ENCODE measurements around the gene IGF1. TPM values are rescaled to one million over a fixed set of nuclear protein-coding genes. Genes with fewer than 3 reads are reported as not detected.

The IGF1 gene
- total RNA-seq, 1 experiment from 2014 or later: 0.42 TPM

GRCh38 chr12:102463659-102464249, 16.6 kb downstream of the IGF1 start:
- intact Hi-C loops (cut with micrococcal nuclease): no loop called here
- ATAC-seq (no peak), DNase-seq (ENCODE audit: low read depth, low spot score) (no peak)
- ChIA-PET POLR2A (no interaction called here), CTCF (no interaction called here), RAD21 (ENCODE audit: low non-redundant PET in 1 of 2, low total read pairs in 2 of 2, uncharacterized antibody in 2 of 2, unreplicated experiment in 2 of 2) (no interaction called here)
- no peak for TF ChIP-seq POLR2A (IDR thresholded peaks at IDR 0.05; ENCODE audit: borderline replicate concordance, extremely low read depth, insufficient read depth, insufficient read length)
- no peak for TF ChIP-seq SRF (IDR thresholded peaks at IDR 0.05; ENCODE audit: low read depth)
- TF ChIP-seq SP1 (IDR thresholded peaks at IDR 0.05; ENCODE audit: low read depth): no peak
- TF ChIP-seq FOSL1 (IDR thresholded peaks at IDR 0.05; ENCODE audit: low read depth): no peak
- no peak for TF ChIP-seq MAX (IDR thresholded peaks at IDR 0.05)
- no peak for TF ChIP-seq ATF3 (IDR thresholded peaks at IDR 0.05)
- TF ChIP-seq ZBTB33 (IDR thresholded peaks at IDR 0.05; ENCODE audit: extremely low read depth, insufficient replicate concordance, low read length): no peak
- TF ChIP-seq JUND (IDR thresholded peaks at IDR 0.05): no peak
- no peak for TF ChIP-seq EZH2phosphoT487 (IDR thresholded peaks at IDR 0.05; ENCODE audit: borderline replicate concordance)
- TF ChIP-seq CBX3 (IDR thresholded peaks at IDR 0.05; ENCODE audit: low read depth): no peak
- no peak for TF ChIP-seq CTCF (IDR thresholded peaks at IDR 0.05 in 2 of 3, conservative IDR thresholded peaks at IDR 0.05 in 1 of 3; ENCODE audit: borderline replicate concordance in 1 of 3, insufficient read depth in 1 of 3, low read depth in 2 of 3, low read length in 2 of 3)
- TF ChIP-seq ZFX (IDR thresholded peaks at IDR 0.05): no peak
- no peak for TF ChIP-seq CEBPB (IDR thresholded peaks at IDR 0.05; ENCODE audit: low read depth)
- TF ChIP-seq ZNF274 (IDR thresholded peaks at IDR 0.05; ENCODE audit: low read depth, low read length): no peak
- H3K9me2 ChIP-seq (ENCODE audit: insufficient read depth): no peaks in the 10 kb centered on the region
- no peaks in the 10 kb centered on the region for H3K36me3 ChIP-seq (ENCODE audit: control insufficient read depth in 1 of 2, insufficient read depth in 2 of 2, low read length in 2 of 2)
- H3K27ac ChIP-seq (ENCODE audit: low read depth, low read length): no peak overlapping the region
- H3K79me2 ChIP-seq (ENCODE audit: insufficient read depth, low read length): no peaks in the 10 kb centered on the region
- H3K4me3 ChIP-seq (replicated peaks in 1 of 2; ENCODE audit: low read depth in 1 of 2, low read length in 2 of 2): no peak overlapping the region
- no peaks in the 10 kb centered on the region for H4K20me1 ChIP-seq (ENCODE audit: insufficient read depth)
- no TSS peak for BruUV-seq (replicated peaks)
- H3K9ac ChIP-seq (ENCODE audit: low read length): no peak overlapping the region
- no peak overlapping the region for H2AFZ ChIP-seq (ENCODE audit: low read depth, low read length, poor library complexity, severe bottlenecking)
- no peaks in the 10 kb centered on the region for H3K9me3 ChIP-seq (ENCODE audit: control insufficient read depth in 1 of 2, insufficient read depth in 1 of 2, low read depth in 1 of 2, low read length in 2 of 2)
- no peaks in the 10 kb centered on the region for H3K4me1 ChIP-seq (ENCODE audit: control insufficient read depth in 1 of 2, insufficient read depth in 2 of 2, low read length in 2 of 2)
- H3K4me2 ChIP-seq (ENCODE audit: low read length): no peak overlapping the region
- no peaks in the 10 kb centered on the region for H3K27me3 ChIP-seq (ENCODE audit: insufficient read depth, low read length)
